ENCODE data around the gene DNM3.

- TF ChIP-seq CTCF (IDR thresholded peaks at IDR 0.05) = no peak
- no peak for TF ChIP-seq POLR2A (IDR thresholded peaks at IDR 0.05)
- TF ChIP-seq POLR2AphosphoS5 (IDR thresholded peaks at IDR 0.05) = no peak
Observed at GRCh38 chr1:172277275-172277674, 436.0 kb downstream of the DNM3 start.
